NCI-H226 (cell line): ENCODE data around the gene RASGRP2.

Experiments used
- DNase-seq: peaks from one replicate; pipeline ENCODE4 v3.0.0-alpha.2; 2015

The RASGRP2 gene

DNA sequence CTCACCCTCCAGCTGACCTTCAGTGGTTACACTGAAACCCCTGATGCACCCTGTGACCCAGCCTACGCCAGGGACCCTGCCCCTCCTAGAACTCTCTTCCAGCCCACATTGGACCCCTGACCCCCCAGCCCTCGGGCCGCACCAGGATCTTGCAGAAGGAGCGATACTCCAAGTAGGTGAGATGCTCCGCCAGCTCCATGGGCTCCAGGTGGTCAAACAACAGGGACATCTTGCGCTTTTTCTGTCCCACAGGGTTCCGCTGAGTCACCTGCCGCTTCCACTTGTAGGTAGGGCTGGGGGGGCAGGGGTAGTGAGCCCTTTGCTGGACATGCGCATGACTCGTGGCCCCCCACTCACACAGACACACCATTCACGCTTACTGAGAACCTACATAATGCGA is 4.1 kb downstream of the RASGRP2 start:
- no peak for DNase-seq

DNA sequence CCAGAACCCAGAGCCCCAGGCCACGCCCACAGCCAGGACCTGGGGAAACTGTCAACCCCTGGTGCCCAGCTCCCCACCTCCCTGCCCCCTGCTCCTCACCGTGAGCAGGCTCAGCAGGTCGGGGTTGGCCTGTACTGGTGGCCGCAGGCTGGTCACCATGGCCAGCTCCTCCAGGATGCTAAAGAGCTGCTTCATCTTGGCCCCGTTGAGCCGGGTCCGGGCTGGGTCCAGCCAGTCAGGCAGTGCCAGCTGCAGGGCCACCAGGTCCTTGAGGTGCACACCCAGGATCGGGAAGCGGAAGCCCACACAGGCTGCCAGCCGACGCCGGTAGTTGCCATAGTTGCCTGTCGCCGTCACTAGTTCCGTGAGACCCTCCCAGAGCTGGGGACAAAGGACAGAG is 7.3 kb downstream of the RASGRP2 start:
- no peak for DNase-seq

DNA sequence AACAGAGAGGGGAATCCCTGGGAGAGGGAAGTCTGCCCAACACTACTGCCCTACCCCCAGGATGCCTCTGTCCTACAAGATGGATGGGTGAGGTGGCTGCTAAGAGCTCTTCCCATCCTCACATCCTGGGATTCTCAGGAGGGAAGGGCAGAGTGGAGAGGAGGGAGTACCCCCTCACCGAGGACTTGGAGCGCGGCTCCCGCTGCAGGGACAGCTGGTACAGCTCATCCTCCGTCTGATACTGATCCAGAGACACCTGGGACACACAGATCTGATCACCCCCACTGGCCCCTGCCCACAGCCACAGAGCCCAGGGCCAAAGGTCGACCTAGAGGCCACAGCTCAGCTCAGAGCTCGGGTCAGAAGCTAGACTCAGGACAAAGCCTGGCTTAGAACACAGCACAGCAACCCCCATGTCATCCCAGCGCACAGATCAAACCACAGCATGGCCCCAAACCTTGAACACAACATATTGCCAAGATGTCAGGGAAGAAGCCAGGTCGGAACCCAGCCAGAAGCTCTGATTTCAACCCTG is 8.2 kb downstream of the RASGRP2 start:
- DNase-seq = no peak

DNA sequence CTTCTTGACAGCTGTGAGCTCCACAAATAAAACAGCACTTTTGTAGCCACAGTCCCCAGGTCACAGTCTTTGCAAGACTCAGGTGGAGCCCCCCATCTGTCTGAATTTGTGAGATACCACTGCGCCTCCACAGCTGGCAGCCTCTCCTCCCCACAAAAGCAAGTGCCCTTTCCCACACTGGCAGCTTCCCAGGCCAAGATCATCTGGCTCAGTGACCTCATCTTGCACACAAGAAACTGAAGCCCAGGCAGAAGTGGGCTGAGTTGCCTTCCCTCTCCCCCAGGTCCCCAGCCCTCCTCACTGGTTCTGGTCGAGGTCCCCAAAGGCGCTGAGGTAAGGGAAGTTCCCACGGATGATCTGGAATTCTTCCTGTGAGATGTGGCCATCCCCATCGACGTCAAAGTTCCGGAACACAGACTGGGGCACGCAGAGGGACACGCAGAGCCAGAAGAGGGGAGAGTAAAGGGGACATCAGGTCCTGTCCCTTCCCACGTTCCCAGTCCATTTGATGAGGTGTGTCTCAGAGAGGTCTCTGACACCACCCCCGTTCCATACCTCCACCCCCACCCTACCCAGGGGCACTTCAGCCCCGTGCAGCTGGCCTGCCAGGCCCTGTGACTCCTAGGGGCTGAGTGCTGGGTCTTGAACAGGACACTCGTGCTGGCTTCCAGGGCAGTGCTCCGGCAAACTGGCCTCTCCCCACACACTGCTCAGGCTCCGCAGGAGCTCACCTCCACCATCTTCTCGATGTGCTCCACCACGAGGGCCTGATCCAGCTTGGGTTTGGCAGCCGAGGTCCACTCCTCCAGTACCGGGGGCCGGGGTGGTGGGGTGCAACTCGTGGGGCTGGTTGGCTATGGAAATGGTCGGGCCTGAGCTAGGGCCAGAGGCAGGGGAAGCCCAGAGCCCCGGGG is 8.9 kb downstream of the RASGRP2 start:
- DNase-seq = no peak

DNA sequence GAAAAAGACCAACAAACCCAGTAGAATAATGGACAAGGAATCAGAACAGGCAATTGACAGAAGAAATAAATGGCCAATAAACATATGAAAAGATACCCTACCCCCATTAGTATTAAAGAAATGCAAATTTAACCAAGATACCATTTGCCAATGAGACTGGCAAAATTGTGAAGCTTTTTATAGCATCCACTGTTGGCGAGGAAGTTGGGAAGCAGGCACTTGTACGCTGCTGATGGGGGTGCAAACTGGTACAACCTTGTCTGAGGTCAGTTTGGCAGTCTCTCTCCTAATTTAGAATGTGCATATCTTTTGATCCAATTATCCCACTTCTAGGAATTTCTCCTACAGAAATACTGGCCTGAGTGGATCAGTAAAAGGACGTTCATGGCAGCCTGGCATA is 12.3 kb downstream of the RASGRP2 start:
- DNase-seq = no peak

DNA sequence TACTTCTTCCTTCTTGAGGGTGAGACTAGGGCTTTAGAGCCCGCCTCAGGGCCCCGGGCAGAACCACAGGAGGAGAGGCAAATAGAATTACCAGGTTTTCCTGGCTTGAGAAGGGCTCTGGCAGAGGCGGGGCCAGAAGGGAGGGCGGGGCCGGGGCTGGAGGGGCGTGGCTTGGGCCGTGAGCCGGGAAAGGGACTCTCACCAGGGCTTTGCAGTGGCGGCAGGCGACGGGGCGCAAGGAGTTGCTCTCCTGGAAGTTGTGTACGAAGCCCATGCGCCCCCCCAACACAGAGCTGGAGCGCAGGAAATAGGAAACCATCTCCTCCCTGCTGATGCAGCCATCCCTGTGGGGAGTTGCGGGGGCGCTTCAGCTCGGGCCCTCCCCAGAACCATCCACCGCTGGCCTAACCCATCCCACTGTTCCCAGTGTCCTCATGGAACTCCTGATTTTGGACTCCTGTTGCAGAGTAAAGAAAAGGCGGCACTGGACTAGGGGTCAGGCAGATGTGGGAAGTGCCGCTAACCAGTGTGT is 14.0 kb downstream of the RASGRP2 start:
- no peak for DNase-seq

DNA sequence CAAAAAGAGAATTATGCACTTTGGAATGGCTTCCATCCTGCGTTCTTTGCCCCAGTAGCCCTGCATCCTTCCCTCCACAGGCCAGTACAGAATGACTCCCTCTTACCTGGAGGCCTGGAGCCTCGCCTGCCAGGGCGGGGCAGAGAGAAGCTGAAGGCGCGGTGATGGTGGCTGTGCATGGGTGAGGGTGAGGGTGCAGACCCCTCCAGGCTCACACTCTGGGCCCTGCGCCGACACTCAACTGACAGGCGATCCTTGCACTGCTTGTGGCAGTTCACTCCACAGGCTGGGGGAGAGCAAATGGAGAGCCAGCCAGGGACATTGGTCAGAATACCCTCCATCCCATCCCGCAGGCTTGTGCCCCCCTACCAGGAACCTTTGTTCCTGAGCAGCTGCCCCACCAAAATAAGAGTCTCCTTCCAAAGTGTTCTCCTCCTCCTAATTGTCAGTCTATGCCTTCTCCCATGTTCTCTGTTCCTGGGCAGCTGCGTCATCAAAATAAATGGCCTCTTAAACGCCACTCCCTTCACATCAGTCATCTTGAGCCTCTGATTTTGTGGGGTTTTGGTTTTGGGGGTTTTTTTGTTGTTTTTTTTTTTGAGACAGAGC is 15.1 kb downstream of the RASGRP2 start:
- no peak for DNase-seq

DNA sequence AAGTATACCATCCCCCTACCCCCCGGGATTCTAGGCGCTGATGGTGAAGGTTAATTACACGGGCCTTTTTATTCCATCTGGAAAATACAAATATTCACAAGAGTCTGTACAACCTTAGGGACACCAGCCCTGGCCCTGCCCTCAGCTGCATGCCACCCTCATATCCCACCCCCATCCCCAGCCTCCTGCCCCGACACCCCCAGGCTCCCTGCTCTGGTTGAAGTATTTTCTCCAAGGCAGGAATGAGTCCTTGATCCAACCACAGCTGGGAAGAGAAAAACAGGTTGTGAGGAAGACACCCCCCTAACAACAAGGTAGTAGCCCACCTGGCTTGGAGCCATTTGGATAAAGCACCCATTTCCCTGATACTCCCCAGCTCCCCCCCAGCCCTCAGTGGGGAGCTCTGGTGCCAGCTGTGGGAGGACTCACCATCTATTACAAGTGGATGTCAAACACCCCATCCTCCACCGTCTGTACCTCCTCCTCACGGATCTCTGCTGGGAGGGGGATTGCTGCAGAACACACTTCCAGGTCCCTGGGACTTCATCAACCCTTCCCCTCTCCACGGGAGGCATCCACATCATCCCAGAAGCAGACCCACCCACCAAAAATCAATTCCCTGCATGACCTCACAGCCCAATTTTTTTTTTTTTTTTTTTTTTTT is 16.9 kb downstream of the RASGRP2 start:
- DNase-seq = no peak

DNA sequence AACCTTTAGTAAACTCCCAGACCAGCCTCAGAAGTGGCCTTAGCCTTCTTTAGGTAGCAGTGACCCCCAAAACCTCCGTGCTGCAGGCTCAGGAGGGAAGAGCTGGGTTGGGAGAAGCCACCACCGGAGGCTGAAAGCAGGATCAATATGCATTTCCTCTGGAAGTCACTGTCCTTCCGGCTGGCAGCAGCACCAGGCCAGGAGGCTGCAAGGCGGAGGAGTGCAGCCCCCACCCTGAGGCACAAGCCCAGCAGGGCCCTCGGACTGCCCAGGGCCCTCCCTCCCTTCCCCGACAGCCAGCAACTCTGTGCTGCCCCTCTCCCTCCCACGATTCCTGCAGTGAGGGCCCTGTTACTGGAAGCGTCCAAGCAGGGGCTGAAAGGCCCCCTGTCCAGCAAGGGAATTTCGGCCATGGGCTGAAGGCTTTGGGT is 17.7 kb downstream of the RASGRP2 start:
- DNase-seq = no peak

DNA sequence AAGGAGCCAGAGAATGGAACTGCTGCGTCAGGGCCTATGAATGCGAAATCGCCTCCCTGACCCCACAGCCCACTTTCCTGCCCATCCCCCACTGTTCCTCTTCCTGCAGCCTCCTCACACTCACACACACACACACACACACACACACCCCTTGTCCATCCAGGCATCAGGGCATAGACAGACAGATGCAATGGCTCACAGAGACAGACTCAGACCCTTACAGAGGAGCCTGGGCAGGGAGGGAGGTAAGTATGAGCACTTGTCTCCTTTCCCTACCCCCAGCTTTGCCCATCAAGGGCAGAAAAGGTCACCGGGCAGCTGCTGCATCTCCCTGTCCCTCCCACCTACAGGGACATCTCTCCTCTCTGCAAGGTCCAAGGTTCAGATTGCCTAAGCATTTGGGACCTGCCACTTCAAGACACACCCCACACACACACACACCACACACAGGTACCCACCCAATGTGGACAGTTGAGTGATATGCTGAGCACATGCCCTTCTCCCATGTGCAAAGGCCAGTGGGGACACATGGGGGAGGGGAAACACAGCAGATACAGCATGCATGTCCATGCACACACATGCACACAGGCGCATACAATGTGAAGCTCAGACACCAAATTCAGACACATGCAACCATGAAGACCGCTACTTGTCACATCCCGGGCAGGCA is 18.9 kb downstream of the RASGRP2 start:
- DNase-seq = no peak

DNA sequence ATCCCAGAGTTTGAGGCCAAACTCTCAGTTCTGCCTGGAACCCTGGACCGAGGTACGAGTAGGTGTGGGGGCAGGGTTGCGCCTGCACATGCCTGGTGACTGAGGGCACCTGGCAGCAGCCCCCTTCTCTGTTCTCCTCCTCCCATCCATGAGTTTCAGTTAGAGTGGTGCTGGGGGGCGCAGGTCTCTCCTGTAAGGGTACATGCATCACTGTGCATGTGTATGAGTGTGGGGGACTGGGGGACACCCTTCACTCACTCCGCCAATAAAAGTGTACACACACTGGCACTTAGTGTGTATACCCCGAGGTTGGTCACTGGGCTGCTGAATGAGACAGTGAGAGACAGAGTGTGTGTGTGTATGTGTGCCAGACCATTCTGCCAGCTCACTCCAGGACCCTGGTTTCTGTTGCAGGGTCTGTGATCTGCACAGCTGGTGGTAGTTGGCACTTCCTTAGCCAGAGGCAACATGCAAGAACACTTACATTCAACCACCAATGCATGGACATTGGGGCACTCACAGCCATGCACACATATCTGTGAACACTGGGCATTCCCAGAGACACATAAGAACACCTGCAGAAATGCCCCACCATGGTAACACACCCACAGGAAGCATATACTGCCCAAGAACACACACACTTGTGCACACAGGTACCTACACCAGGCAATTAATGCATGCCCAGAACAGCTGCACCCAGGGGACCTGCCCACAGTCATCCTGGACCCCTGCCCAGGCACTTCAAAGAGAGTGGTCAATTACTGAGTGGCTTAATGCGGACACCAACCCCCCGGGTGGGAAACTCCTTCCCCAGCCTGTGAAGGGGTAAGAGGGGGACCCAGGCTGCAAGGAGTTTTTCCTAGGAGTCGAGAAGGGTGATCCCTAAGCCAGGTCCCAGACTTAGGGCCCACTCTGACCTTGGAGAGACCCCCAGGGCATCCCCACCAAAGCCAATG is 19.8 kb downstream of the RASGRP2 start:
- no peak for DNase-seq

DNA sequence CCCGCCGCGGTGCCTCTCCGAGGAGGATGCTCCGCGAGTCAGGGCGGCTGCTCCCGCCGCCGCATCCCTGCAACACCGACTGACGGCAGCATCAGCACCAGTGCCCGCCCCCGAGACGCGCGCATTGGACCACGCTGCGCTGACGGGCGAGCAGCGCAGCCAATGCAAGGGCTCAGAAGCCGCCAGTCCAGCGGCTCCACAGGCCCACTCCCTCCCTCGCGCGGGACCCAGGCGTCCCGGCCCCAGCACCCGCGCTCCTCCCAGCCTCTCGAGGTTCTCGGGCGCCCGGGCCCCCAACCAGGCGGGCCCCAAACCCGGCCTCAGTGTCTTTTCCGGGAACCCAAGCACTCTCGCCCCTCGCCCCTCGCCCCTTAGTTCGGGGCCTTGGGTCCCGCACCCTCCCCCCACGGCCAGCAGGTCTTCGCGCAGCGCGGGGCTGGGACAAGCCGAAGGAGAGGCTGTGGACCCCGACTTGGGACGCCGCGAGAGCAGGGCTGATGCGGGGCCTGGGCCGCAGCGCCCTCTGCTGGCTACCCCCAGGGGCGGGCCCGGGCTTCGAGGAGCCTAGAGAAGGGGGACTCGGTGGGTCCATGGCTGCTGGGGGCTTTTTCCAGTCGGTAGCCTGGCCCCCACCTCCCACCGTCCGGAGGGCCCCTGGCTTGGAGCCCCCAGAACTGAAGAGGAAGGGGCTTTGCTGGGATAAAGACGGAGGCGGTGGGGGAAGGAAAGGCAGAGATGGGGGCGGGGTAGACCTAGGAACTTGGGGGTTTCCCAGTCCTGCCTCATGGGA is 20.6 kb downstream of the RASGRP2 start, which contains the start of gene NRXN2:
Gene NRXN2, minus strand, starts transcription at position 81 of the 790 bp plus-strand sequence. CDS start 9,498 bp downstream, outside the sequence.
- DNase-seq = peak; percentile 84

DNA sequence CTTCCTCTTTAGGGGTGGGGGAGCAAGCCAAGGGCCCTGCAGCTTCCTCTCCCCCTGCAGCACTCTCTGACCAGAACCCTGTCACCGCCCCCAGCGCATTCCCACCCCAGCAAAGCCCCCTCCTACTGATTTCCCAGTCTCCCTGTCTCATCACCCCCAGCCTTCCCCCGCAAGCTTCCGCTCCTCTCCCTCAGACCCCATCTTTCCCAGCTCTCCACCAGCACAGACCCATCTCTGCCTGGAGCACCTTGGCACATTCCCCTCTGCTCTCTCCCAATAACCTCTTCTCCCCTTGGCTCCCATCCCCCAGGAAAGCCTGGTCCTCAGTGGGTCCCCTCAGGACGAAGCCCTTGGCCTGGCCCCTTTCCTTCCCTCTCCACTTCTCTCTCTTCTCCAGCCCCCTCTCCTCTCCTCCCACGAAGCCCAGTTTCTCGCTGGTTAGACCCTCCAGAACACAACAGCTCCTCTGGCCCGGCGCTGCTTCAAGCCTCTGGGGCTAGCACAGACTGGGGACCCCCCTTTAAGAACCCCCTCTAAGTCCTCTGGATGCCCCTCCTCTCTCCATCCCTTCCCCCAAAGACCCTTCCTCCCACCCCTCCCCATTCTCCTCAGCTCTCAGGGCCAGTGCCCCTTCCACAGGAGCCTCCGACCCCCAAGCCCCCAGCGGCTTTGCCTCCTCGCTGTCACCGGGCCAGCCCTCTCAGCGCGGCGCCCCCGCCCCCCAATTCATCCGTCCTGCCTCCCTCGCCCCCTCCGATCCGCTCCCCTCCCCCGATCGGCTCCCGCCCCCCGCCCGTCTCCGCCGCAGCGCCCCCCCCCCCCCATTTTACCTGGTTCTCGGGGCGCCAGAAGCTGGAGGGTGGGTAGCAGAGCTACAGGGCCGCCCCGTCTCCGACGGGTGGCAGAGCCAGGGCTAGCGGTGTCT is 21.5 kb downstream of the RASGRP2 start:
- DNase-seq = no peak

DNA sequence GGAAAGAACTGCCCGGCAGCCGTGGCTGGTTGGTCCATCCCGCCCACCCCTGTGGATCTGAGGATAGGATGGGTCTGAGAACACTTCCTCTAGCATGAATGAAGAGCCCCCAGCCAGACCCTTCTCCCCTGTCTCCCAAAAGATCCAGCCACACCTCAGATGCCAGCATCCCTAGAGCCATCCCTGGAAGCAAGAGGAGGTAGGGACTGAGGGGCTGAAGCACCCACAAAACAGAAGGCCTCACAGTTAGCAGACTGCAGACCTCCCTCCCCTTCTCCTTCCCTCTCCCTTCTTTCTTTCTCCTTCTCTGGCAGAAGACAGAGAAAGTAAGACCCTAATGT is 22.6 kb downstream of the RASGRP2 start:
- no peak for DNase-seq

DNA sequence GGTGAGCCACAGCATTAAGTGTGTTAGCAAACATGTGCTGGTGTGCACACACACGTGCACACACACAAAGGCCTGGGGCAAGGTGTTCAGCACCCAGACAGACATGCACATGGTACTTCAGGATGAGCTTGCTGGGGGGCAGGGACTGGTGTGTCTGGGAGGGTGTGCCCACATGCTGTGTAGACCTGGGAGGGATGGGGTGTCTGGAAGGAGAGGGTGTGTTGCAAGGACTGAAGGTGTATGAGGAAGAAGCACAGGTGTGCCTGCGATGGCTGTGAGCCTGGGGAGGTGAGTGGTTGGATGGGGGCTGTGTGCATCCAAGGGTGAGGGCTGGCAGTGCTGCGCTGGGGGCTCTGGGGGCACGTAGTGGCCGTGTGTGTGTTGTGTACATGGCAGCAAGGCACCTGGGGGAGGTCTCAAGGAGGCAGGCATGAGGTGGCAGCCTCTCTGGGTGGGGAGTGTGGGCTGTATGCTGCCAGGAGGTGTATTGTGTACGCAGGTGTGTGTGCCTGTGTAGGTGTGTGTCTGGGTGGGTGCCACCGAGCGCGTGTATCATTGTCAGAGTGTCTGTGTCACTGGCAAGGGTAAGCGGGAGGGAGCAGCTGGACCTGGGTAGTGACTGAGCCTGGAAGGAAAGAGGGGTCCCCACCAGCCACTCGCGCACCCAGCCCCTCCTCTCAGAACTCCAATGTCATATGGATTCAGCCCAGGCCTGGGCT is 23.1 kb downstream of the RASGRP2 start:
- no peak for DNase-seq

DNA sequence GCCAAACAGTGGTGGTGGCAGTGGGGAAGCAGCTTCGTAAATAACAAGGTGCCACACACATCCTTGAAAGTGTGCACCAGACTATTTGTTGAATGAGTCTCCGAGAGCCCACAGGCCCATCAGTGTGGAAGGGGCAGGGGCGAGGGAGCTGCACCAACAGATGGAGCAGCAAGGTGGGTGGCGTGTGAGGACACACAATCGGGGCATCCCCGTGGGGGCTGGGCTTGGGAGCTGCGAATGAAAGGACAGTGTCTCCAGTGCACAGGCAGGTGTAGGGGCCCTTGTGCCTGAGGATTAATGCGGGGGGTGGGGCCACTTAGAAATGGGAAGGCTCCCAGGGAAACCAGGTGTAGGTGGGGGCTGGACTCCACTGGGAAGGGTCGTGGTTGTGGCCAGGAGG is 23.8 kb downstream of the RASGRP2 start:
- no peak for DNase-seq

DNA sequence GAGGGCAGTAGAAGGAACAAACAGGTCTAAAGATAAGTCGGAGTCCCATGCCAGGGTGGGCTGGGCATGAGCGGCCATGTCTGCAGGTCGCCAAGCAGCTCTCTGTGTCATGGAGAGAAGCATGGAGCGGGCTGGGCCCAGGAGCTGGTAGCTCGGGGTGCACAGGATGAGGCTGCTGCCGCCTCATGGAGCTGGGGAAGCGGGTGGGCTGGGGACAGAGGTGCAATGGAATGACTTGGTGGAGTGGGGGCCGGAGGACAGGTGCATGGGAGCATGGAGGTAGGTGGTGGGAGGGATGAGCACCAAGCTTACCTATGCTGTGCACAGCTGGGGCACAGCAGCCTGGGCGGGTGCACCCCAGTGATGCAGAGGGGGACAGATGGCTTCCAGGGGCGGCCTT is 24.5 kb downstream of the RASGRP2 start:
- DNase-seq = no peak

DNA sequence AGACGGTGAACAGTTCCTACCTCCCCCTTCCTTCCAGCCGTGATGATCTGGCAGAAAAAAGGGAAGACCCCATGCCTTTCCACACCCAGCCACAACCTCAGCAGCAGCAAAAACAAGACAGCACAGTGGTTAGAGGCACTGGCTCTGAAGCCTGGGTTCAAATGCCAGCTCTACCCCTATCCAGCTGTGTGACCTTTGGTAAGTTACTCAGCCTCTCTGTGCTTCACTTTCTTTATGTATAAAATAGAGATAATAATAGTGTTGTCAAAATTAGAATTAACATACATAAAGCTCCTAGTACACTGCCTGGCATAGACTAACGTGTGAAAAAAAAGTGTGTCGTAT is 25.2 kb downstream of the RASGRP2 start:
- DNase-seq = no peak
